Epithelial cell of esophagus (primary cell): Measurements from ENCODE around the gene DTNA.
"Not testable (repeated sequence)": the region's sequence is repeated elsewhere in the genome, so short reads cannot be mapped to it uniquely, and the experiment has no call there.

Experiments used
- DNase-seq: peaks from one replicate; pipeline ENCODE4 v3.0.0; 2010; ENCODE audit warnings: low read depth
- H3K4me3 ChIP-seq: 2 replicates; pipeline ENCODE4 v1.5.1; 2011; ENCODE audit warnings: mild to moderate bottlenecking, low read length, control low read depth
- CTCF ChIP-seq: IDR thresholded peaks from 2 replicates; pipeline ENCODE4 v1.5.1; 2011; ENCODE audit warnings: low read depth, mild to moderate bottlenecking, low read length, control low read depth, inconsistent platforms; ENCODE audit not compliant: insufficient read depth; ENCODE audit errors: missing control alignments

Gene DTNA

GRCh38 chr18:34723143-34723542 lies 13.0 kb downstream of the DTNA start:
- no peak for TF ChIP-seq CTCF
- H3K4me3 ChIP-seq: no peak overlapping the region
- no peak for DNase-seq

- DNase-seq, H3K4me3 ChIP-seq: not testable (repeated sequence)
These were observed 15.6 kb downstream of the DTNA start for GRCh38 chr18:34725737-34726136.

- H3K4me3 ChIP-seq: no peak overlapping the region
- TF ChIP-seq CTCF: no peak
- no peak for DNase-seq
These were observed 16.3 kb downstream of the DTNA start for GRCh38 chr18:34726286-34727004.

GRCh38 chr18:34729264-34729663 lies 19.2 kb downstream of the DTNA start:
- TF ChIP-seq CTCF: peak; percentile 85
- no peak overlapping the region for H3K4me3 ChIP-seq
- peak; percentile 65 for DNase-seq

GRCh38 chr18:34729740-34730355 lies 19.8 kb downstream of the DTNA start:
- no peak overlapping the region for H3K4me3 ChIP-seq
- DNase-seq: no peak
- TF ChIP-seq CTCF: no peak

GRCh38 chr18:34730774-34731173 lies 20.7 kb downstream of the DTNA start:
- no peak for DNase-seq
- TF ChIP-seq CTCF: no peak

GRCh38 chr18:34734056-34734455 lies 24.0 kb downstream of the DTNA start:
- TF ChIP-seq CTCF: no peak
- DNase-seq: no peak
- H3K4me3 ChIP-seq: no peak overlapping the region

More at GRCh38 chr18:34730774-34731173, 20.7 kb downstream of the DTNA start:
- no peak overlapping the region for H3K4me3 ChIP-seq

GRCh38 chr18:34734526-34734925 lies 24.4 kb downstream of the DTNA start:
- not testable (repeated sequence) for H3K4me3 ChIP-seq, DNase-seq
